H1 (cell line): ENCODE results near the gene OR52K2. TPM values are rescaled to one million over a fixed set of nuclear protein-coding genes. Genes with fewer than 3 reads are reported as not detected.

ENCODE experiments used
- CHD2 ChIP-seq: IDR thresholded peaks from 2 replicates; pipeline ENCODE4 v1.6.1; 2012; ENCODE audit warnings: low read length, improper control_type of control experiment
- JUND ChIP-seq: IDR thresholded peaks from 2 replicates; pipeline ENCODE4 v1.6.1; 2011; ENCODE audit warnings: mild to moderate bottlenecking, improper control_type of control experiment, low read length
- KDM5A ChIP-seq: fragments of 200-600 bp; IDR thresholded peaks from 2 replicates; pipeline ENCODE4 v1.7.1; 2012; ENCODE audit warnings: mild to moderate bottlenecking, low read length, inconsistent platforms, mixed read lengths
- SAP30 ChIP-seq: fragments of 300-600 bp; sonication (generic); IDR thresholded peaks from 2 replicates; pipeline ENCODE4 v1.7.1; 2012; ENCODE audit warnings: low read length, moderate library complexity, mild to moderate bottlenecking, inconsistent platforms; ENCODE audit not compliant: insufficient read depth, insufficient replicate concordance
- TAF7 ChIP-seq: optimal IDR thresholded peaks from 2 replicates; pipeline ENCODE3; 2011; ENCODE audit warnings: low read depth, mild to moderate bottlenecking, inconsistent platforms, low read length, moderate library complexity, borderline replicate concordance
- polyA plus RNA-seq, 7 experiments: library from polyadenylated mRNA; depleted of rRNA in 3 of 7; stranded (reverse) in 5 of 7; unstranded in 2 of 7; fragments of >200 nt in 5 of 7; fragments of 200-250 nt in 2 of 7; gene quantifications; 1 replicate in 5 of 7; 2 replicates in 1 of 7; 4 replicates in 1 of 7; pipeline versions ENCODE4 v1.2.1 to v1.2.3, GENCODE V29; 2011 to 2013; ENCODE audit warnings: missing spikeins in 2 of 7, mixed read lengths in 2 of 7
- total RNA-seq: library from RNA; stranded (reverse); fragmentation: NEBNext Ultra II Directional; extraction: Animal tissue kit (Norgen Biotek cat#: 25700); gene quantifications from 2 replicates; pipeline ENCODE4 v1.2.1, GENCODE V29; 2021

Gene OR52K2
- total and polyA plus RNA-seq, 2 of the 8 experiments (the other 6 are each of a cell fraction or from before 2014, with no cell fraction given), result not detected

DNA sequence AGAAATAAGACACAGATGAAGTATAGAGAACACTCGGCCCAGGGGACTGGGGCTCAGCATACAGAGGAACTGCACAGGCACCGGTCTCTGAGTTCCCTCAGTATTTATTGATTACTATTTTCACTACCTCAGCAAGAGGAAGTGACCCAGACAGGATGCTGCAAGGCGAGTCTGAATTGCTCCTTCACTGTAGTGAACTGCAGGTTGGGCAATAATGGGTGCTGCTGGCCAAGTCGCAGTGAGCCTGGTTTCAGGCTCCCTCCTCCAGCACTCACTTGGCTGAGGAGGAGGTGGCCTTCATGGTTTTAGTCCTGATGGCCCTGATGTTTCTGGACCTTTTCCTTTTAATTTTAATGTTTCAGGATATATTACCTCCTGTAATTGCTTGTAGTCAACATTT lies 10.4 kb downstream of the OR52K2 start (continued):
- TF ChIP-seq SAP30, result no peak
- no peak for TF ChIP-seq TAF7
- no peak for TF ChIP-seq JUND
- TF ChIP-seq KDM5A, result no peak
- TF ChIP-seq CHD2, result no peak
